Right kidney (tissue), 1 donor: ENCODE measurements around the gene FOXN3.
"Not testable (repeated sequence)": the region's sequence is repeated elsewhere in the genome, so short reads cannot be mapped to it uniquely, and the experiment has no call there.

Experiments
- DNase-seq: peaks from one replicate; pipeline ENCODE4 v3.0.0-alpha.2; 2016

FOXN3 gene

DNA sequence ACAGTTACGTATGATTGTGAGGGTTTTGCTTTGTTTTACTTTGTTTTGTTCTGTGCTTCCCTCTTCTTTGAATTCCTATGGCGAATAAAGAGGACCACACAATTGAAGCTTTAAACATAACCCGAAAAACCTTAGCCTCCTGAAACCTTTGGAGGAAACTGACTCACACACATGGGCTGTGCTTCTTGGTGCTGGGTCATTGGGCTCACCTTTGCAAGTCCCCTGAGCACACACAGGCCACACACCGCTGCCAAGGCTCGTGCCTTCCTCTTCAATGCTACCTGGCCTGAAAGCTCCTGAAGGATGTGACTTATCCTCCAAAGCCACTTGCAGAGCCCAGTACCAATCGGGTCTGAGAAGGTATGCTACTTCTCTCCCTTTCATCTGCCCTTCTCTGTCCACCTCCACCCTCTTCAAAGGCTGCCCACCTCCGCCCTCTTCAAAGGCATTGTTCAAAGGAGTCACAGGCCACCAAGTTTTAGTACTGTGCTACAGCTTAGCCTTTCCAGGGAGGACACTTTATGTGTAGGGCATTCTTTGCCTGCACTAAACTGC, 114.6 kb downstream of the FOXN3 start:
- no peak for DNase-seq

DNA sequence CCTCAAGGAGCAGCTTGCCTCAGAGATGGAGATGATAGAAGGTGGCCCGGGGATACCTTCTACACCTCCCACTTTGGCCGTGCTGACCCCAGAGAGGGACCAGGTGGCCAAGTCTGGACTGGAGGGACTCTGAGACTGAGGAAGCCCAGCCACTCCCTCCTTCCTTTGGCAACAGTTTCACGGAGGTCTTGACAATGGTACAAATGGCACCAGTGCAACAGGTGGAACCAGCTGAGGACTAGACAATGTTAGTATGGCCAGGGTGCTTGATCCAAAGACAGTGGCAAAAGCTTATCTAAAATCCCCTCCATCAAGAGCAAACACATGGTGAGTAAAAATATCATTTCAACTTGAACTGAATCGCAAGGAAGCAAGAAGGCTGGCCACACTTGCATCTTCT, 117.4 kb downstream of the FOXN3 start:
- no peak for DNase-seq

DNA sequence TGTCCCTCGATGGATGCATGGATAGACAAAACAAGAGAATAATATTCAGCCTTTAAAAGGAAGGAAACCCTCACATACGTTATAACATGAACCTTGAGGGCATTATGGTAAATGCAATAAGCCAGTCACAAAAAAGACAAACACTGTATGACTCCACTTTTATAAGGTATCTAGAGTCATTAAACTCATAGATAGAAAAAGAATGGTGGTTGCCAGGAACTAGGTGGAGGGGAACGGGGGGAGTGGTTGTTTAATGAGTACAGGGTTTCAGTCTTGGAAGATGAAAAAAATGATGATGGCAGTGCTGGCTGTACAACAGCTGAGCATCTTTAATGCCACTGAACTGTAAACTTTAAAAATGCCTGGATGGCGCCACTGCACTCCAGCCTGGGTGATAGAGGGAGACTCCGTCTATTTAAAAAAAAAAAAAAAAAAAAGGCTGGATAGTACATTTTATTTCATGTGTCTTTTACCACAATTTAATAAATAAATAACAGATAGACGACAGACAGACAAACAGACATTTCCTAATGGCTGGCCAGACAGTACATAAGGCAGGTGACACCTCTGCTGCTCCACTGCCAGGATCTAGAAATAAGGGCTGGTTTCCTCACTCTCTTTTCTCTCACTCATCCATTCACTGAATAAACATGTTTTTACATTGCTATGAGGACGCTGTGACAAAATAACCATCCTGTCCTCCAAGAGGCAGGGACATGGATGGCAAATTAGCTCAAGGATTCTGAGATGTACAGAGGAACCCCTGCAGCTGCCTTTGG, 118.8 kb downstream of the FOXN3 start:
- DNase-seq = no peak

DNA sequence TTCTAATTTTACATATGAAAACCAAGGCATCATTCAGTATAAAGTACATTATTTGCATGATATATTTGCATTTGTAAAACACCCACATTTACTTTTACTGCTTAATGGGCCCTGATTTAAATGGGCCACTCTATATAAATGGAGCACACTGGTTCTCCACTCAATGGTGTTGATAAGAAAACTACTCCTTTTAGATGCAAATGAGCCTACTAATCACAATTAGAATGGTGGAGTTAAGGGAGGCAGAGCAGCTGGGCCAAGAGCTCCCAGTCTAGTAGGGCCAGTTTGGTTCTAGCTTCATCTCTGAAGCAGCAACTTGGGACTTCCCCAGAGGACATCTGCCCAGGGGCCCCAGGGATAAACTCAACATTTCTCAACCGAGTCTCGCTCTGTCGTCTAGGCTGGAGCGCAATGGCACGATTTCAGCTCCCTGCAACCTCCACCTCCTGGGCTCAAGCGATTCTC, 120.7 kb downstream of the FOXN3 start:
- DNase-seq = no peak

DNA sequence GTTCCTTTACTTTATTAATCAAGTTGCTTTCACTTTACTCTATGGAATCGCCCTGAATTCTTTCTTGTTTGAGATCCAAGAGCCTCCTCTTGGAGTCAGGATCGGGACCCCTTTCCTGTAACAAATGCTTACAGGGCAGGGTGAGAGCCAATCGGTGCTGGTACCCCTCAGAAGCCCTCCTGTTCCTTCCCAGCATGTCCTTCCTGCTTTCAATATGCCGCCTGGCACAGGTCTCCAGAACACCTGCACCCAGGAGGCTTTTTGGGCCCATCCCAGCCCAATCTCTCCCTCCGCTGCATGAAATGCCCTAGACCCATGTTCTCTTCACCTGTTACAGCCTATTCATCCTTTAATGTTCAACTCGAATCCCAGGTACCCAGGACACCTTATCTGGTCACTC, 122.2 kb downstream of the FOXN3 start:
- DNase-seq = no peak

DNA sequence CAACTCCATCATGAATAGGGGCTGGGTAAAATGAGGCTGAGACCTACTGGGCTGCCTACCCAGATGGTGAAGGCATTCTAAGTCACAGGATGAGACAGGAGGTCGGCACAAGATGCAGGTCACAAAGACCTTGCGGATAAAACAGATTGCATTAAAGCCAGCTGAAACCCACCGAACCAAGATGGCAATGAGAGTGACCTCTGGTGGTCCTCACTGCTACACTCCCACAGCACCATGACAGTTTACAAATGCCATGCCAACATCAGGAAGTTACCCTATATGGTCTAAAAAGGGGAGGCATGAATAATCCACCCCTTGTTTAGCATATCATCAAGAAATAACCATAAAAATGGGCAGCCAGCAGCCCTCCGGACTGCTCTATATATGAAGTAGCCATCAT, 122.6 kb downstream of the FOXN3 start:
- not testable (repeated sequence) for DNase-seq

DNA sequence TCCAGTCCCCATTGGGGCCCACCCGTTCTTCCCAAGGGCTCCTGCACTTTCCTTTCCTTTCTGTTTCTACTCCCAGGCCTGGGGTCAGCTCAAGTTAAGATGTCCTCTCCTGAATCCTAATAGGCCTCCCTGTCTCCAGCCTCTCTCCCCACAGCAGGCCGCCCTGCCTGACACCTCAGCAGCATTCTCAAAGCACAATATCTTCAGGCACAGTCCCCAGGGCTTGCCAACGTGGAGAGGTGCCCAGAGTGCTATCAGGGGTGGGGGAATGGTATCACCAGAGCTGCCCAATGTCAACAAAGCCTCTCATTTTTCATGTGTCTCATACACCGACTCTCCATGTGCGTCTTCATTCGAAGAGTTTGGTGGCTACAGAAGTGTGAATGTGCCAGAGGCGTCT, 123.0 kb downstream of the FOXN3 start:
- DNase-seq = no peak

DNA sequence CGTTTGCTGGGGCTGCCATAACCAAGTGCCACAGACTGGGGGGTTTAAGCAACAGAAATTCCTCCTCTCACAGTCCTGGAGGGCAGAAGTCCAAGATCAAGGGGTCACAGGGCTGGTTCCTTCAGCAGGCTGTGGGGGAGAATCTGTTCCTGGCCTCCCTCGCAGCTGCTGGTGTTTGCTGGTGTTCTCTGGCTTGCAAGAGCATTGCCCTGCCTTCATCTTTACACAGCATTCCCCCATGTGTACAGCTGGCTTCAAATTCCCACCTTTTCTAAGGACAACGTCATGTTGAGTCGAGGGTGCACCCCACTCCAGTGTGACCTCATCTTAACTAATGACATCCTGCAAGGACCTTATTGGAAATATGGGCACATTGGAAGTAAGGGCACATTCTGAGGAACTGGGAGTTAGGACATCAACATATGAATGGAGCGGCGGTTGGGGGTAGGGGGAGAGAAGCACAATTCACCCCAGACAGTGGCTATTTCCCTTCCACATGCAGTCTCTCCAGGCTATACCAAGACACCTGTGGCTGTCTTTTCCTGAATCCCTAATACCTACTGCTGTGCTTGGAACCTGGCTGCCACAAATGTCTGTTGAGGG, 123.6 kb downstream of the FOXN3 start:
- DNase-seq = no peak

DNA sequence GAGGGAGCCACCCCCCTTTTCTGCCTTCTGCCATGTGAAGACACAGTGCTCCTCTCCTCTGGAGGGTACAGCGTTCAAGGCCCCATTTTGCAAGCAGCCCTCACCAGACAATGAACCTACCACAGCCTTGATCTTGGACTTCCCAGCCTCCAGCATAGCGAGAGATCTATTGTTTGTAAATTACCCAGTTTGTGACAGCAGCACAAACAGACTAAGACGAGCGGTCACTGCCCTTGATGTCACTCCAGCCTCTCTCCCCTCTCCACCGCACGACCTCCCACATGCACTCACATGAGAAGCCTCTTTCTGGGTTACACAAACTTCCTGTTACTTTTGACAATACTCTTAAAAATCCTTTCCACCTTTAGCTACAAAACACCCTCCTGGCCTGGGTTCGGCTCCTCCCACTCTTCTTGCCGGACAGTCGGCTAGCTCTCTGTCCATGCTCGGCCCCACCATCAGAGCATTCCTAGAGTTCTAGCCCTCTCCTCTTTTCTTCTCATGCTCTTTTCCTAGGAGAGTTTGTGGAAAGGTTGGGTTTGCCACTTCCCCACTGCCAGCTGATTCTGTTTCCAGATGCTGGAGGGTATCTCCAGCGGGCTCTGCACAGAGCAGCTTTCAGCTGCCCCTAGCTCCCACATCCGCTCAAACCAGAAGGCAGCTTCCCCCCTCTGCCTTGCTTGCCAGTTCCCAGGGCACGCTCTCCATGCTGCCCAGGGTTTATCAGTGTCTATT, 124.3 kb downstream of the FOXN3 start:
- no peak for DNase-seq

DNA sequence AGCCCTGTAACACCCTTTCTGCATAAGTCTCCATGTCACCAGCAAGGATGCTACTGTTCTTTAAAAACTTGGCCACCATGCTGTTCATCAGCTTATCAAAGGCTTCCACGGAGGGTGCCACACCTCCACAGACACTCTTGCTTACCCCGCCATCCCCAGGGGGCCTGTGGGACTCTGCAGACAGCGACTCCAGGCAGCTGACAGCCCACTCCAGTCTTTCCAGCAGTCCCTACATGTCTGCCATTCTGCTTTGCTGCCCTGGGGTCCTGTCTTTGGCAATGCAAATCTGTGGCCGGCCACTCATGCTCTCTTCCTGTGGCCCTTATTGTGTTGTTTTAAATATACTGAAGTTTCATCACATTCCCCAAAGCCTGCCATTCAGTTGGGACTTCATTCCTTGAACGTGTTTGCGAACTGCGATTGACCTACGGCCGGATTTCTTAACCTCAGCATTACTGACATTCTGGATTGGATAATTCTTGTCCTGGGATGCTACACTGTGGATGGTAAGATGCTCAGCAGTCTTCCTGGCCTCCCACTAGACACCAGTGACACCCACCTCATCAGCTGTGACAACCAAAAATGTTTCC, 125.6 kb downstream of the FOXN3 start:
- DNase-seq = no peak

DNA sequence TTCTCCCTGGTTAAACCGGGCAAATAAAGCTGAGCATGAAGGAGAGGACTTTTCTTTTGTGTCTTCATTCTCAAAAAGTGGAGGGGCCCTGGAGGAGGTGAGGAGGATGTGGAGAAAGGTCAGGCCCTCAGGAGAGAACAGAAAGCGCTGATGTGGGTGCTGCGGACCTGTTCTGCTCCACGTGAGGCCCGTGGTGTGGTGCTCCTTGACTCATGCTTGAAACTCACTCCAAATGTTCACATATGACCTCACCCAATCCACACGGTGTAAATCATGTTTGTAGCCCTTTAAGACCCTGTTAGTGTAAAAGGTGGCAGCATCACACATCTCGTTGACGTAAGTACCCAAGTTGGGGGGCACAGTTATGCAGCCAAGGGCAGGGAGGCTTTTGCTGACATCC, 126.2 kb downstream of the FOXN3 start:
- no peak for DNase-seq

DNA sequence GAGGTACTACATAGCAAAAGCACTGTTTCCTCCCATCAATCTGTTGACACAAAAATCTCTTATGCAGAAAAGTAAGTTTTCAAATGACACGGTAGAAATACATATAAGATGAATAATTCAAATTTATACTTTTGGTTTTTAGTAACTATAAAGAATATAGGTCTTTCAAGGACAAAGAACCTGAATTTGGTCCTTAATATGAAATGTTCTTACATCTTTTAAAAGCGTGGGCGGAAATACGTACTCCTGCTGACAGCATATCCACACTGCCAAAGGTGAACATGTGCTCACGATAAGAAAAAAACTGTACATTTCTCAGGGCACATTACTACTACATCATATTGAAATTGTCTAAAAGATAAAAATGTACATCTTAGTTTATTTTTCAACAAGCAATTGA, 127.6 kb downstream of the FOXN3 start:
- DNase-seq = no peak

DNA sequence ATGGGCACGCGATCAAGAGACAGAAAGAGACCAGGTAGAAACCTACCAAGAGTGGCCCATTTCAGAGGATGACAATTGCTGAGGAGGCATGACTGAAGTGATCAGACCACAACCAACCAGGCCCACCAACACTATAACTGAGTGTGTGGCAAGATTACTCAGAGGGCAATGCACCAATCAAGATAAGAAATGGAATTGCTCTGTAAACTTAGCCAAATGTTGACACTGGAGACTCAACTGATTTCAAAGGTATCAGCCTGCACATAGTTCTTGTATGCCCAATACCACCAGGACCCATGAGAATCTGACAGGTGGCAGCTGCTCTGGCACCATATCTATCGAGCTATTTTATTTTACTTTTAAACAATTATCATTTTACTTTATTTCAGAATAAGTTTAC, 128.9 kb downstream of the FOXN3 start:
- DNase-seq = no peak

DNA sequence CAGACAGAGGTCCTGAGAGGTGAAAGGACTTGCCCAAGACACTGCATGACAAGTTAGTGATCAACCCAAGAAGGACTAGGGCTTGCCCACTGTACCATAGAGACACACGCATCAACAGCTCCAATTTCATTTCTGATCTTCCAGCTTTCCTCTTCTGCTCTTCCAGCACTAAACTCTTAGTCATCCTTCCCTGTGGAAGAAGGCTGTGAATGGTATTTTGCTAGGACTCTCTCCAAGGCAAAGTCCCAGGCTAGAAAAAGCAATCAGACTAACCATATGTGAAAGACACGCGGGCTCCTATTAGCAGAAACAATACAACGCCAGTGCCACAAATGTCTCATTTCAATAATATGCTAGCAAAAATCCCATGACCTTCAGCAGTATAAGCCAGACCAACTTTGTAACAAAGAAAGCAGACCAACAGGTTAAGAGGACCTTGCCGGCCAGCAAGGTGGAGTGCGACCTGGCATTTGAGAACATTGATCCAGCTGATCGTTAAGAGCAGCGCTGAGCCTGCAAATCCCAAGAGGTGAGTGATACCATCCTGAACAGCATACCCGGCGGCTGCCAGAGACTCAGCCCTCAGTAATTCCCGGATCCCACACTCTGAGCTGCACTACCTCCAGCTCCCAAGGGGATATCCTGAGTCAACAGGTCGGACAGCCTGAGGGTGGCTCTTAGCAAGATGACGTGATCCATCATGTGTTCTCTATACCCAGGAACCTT, 132.5 kb downstream of the FOXN3 start:
- DNase-seq = no peak

DNA sequence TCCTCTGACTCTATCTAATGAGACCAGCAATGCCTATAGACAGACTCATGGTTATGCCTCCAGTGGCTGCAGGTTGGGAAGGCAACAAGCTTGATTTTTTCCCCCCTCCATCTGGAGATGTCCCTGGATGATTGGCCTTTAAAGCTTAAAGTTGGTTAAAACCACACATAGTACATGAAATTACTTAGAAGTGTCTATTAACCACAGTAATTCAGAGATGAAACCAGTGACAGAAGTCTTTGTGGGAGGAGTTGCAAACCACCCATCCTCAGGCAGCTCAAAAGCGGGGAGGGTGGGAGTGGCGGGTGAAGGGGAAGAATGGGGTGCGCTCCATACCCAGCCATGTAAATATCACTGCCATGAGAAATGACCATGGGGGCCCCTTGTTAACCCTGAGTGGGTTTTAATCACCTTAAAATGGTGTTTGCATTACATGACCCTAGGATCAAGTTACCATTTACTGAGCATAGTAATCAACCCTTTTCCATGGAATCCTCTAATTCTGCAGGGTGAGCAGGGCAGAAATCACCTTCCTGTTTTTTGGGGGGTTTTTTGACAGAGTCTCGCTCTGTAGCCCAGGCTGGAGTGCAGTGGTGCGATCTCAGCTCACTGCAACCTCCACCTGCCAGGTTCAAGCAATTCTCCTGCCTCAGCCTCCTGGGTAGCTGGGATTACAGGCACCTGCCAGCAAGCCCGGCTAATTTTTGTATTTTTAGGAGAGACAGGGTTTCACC, 133.5 kb downstream of the FOXN3 start:
- DNase-seq = no peak

DNA sequence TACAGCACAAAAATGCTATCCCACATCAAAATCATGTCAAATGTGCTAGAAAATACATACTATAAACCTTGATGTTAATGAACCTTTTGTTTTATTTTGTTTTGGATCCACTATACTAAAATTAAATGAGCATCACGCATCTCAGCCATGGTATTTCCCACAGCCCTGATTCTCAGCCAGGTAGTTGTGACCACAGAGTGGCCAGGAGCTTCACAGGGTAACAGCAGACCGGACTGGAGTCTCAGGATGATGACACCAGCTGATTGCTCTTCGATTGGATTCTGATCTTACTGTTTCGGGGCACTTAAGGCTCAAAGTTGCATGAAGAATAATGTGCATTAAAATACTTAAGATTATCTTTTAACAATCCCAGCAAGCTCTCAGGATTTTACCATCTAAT, 134.8 kb downstream of the FOXN3 start:
- DNase-seq = no peak

DNA sequence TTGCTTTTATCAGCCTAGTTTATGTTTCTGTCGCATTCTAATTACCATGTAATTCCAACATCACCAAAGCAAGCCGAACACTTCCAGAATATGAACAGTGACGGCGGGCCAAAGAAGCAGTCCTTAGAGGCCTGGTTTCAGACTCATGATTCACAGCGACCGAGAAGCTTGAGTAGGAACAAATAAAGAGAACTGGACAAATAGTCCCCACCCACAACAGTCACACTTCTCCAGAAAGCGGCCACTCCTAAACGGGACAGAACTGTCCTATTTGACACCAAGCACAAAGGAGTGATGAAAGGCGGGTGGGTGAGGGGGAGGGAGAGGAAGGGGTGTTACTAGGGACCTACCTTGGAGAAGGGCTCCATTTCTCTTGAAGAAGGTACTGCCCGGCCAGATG, 136.4 kb downstream of the FOXN3 start:
- DNase-seq = no peak

DNA sequence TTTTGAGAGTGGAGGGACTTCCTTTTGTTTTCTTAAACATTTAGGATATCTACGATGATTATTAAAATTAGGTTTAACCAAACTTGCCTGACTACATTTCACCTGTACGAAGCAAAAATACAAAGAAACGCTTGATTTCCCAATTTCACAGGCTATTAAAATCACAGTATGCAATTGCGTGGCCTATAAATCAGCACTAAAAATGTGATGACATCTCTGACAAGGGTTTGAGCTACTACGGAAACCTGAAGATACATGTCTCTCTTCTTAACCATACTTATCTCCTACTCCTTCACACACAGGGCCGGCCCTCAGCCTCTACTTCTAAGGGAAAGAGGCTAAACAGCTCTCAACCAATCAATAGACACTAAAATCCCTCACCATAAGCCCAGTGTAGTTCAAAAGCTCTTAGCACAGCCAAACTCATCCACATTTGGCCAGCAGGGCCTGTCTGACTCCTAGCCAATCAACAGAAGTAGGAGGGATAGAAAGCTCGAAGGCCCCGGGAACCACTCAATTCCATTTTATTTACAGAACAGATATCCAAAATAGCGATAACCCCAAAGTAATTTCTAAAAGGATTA, 137.3 kb downstream of the FOXN3 start:
- DNase-seq = no peak

DNA sequence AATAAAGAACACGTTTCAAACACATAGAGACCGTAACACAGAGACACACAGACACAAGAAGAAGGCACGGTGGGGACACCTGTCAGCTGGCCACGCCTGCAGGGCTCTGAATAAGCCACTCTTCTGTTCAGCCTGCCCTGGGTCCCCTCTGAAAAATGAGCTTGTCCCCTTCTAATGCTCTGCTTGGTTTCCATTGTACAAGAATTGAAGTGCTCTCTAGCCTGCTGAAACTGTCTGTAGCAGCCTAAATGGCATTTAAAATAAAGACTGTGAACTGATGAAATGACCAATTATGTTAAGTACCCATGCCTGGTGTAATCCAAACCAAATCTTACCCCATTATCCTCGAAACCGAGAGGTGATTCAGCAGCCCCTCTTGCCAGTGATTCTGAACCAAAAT, 139.8 kb downstream of the FOXN3 start:
- no peak for DNase-seq

DNA sequence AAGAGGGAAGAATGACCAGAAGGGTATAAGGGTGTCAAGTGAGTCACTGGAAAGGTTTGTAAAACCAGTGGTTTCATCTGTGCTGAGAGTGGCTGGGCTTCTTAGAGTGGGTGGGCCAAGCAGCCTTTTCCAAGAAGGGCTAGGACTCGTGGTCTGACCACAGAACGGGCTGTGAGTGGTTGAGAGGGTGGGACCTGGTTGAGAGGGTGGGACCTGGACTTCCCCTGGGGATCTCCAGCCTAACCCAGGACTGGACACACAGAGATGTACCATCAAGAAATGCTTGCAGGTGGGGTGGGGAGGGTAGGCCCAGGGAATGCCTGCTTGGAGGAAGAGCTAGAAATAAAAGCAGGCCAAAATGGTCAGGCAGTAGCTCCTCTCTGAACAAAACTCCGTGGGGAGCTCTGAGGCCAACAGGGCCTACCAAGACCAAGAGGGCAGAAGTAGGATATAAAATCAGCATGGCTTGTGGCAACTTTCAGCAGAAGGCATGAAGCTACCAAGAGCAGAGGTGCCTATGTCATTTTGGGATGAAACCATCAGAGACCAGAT, 140.5 kb downstream of the FOXN3 start:
- DNase-seq = no peak
